Prostate gland (tissue), 2 donors: ENCODE measurements around the gene OXCT2.

Source experiments
- CTCF ChIP-seq, 4 experiments: fragments of 200-600 bp in 2 of 4; fragments of 450-650 bp in 2 of 4; sonication (generic) in 2 of 4; IDR thresholded peaks; 1 replicate in 3 of 4; 2 replicates in 1 of 4; pipeline ENCODE4 v1.5.1; 2016 to 2019; ENCODE audit warnings: antibody characterized with exemption in 4 of 4, mild to moderate bottlenecking in 2 of 4, moderate library complexity in 2 of 4
- POLR2AphosphoS5 ChIP-seq: sonication (generic); formaldehyde crosslinking; IDR thresholded peaks from one replicate; pipeline ENCODE4 v1.6.1; 2017; ENCODE audit warnings: antibody characterized with exemption

GRCh38 chr1:39732730-39733129 lies 38.4 kb downstream of the OXCT2 start:
- no peak for TF ChIP-seq CTCF (IDR thresholded peaks at IDR 0.05)
- no peak for TF ChIP-seq POLR2AphosphoS5
